GM19099 (cell line): ENCODE results near the gene CNOT6.

Experiments used
- POLR2A ChIP-seq: IDR thresholded peaks from 3 replicates; pipeline ENCODE4 v1.6.1; 2011; ENCODE audit warnings: low read depth; ENCODE audit not compliant: insufficient read length; ENCODE audit errors: extremely low read depth

The CNOT6 gene

DNA sequence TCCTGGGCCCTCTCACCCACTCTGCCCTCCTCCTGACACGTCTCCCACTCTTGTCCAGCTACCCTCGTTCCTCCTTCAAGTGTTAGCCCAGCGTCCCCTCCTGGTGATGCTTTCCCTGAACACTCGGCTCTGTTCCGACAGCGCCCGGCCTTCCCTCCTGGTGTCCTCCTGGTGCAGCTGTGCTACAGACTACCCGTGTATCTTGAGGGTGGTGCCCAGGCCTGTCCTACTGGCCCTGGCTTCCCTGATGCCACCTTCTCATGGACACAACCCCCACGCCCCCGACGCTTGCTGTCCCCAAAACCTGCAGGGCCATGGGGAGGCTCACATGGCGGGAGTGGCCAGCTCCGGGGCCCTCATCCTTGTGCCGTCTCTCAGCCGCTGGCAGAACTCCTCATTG lies 118.5 kb downstream of the CNOT6 start:
- no peak for TF ChIP-seq POLR2A

GRCh38 chr5:180613188-180613813 lies 119.1 kb downstream of the CNOT6 start:
- TF ChIP-seq POLR2A, result no peak

DNA sequence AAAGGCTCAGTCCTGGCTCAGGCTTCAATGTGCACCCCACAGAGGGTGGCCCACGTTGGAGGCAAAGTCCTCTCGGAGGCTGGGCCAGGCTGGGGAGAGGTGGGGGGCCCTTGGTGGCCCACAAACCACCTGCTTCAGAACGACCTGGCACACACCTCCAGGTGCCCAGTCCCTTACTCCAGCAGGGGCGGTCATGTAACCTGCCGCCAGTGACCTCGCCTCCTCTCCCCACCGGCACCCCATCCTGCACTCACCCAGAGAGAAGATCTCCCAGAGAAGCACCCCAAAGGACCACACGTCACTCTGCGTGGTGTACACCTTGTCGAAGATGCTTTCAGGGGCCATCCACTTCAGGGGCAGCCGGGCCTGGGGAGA lies 119.6 kb downstream of the CNOT6 start:
- TF ChIP-seq POLR2A, result no peak

GRCh38 chr5:180618487-180618828 lies 124.3 kb downstream of the CNOT6 start:
- no peak for TF ChIP-seq POLR2A

GRCh38 chr5:180618829-180619562 lies 124.8 kb downstream of the CNOT6 start:
- no peak for TF ChIP-seq POLR2A

GRCh38 chr5:180619563-180619915 lies 125.4 kb downstream of the CNOT6 start:
- no peak for TF ChIP-seq POLR2A

- TF ChIP-seq POLR2A, result no peak
Measured at GRCh38 chr5:180620014-180620413, 125.8 kb downstream of the CNOT6 start.

DNA sequence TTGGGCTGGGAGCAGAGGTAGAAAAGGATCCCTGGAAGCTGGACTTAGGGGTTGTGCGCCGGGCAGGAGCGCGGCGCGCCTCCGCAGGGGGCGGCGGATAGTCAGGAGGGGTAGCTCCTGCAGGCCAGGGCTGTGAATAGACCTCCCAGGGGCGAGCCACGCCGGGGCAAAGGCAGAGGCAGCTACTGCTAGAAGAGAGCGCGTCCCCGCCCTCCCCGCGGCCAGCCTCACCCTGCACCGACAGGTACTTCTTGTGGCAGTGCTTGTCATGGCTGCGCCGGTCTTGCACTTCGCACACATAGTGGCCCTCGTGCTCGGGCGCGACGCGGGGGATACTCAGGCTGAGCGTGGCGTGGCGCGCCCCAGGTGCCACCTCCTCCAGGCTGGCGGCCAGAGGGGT lies 127.1 kb downstream of the CNOT6 start:
- no peak for TF ChIP-seq POLR2A

- TF ChIP-seq POLR2A, result no peak
Measured at GRCh38 chr5:180622910-180623309, 128.7 kb downstream of the CNOT6 start.

- TF ChIP-seq POLR2A, result no peak
Measured at GRCh38 chr5:180623411-180623834, 129.2 kb downstream of the CNOT6 start.

GRCh38 chr5:180623844-180624243 lies 129.7 kb downstream of the CNOT6 start:
- TF ChIP-seq POLR2A, result no peak

- TF ChIP-seq POLR2A, result no peak
Measured at GRCh38 chr5:180624587-180624986, 130.4 kb downstream of the CNOT6 start.

DNA sequence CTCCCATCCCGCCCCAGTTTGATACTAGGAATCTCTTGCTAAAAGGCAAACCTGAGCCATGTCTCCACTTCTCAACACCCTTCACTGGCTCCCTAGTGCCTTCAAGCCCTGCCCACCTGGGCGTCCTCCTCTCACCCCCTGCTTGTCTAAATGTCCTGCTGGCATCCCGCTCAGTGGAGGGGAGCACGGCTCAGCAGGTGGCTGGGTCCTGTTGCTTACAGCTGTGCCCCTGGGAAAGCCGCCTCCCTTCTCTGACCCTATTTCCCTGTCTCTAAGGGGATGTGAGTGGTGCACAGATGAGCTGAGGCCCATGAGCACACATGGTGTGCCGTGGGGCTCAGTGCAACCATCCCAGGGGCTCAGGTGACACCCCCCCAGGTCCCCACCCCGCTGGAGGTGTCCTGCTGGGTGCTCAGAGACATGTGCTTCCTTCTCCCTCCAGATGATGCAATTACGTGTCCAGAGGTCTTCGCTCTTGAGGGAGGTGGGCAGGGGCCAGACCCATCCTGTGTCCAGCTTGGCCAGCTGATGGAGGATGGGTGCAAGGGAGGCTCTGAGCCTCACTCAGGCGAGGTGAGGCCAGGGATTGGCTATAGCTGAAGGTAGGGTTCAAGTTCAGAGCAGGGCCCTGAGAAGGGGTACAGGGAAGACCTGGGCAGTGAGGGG lies 131.1 kb downstream of the CNOT6 start:
- TF ChIP-seq POLR2A, result no peak

- no peak for TF ChIP-seq POLR2A
Measured at GRCh38 chr5:180625791-180626660, 131.8 kb downstream of the CNOT6 start.

GRCh38 chr5:180626661-180627385 lies 132.6 kb downstream of the CNOT6 start:
- no peak for TF ChIP-seq POLR2A
